Measurements from ENCODE around the gene FKBP11.

Gene FKBP11

DNA sequence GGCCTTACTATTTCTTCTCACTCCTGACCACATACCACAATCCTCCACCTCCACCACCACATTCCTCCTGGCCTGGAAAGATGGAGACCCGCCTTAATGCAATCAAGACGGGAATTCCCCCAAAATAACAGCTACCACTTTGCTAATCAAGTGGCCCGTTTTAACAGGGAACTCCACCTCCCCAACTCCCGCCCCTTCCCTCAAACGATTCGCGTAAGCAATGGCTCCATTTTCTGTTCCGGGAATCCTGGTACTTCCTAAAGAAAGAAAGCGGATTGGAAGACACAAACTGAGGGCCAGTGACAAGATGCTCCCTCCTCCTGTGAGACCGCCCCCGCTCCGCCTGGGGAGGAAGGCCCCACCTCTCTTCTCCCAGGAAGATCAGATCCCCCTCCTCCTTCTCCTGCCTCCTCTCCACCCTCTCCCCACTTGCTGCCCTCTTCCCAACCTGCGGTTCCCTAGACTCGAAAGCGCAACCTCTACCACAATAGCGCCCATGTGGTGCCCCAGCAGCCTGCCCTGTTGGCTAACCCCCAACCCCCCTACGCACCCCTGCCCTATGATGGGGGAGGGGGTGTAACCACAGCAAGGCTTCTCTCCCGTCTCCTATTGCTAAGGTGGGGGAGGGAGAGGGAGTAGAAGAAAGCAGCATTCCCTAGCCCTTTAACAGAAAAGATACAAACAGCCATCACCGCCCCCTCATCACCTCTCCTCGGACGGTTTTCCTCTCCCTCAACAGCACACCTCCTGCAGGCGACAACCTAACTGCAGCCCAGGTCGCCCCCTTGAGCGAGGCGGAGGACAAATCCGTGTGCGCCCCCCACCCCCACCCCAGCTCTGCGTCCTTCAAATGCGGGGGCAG, 31.2 kb upstream of the FKBP11 start:
- in situ Hi-C loops (cut with MboI; ENCODE audit: low sequenced_read_pairs): no loop called here

DNA sequence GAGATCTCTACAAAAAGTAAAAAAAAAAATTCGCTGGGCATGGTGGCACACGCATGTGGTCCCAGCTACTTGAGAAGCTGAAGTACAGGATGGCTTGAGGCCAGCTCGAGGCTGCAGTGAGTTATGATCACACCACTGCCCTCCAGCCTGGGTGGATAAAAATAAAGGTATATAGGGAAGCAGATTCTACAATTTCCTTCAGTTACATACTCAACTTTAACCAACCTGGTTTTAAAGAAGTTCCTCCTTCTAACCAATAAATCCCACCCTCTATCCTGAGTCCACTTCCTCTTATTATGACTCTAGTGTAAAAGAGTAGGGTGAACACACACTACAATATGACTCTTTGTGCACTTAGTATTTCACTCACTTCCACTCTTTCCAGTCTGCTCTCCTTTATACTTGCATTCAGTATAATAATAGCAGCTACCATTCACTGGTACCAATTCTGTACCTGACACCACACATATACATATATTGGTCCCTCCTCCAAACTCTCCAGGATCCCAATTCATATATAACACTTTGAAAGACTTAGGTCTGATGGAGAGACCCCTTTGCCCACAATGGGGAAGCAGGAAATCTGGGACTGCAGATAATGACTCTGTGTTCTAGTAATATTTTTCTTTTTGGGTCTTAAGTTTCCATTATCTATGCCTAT, 29.7 kb upstream of the FKBP11 start:
- in situ Hi-C loops (cut with MboI; ENCODE audit: low sequenced_read_pairs): no loop called here

DNA sequence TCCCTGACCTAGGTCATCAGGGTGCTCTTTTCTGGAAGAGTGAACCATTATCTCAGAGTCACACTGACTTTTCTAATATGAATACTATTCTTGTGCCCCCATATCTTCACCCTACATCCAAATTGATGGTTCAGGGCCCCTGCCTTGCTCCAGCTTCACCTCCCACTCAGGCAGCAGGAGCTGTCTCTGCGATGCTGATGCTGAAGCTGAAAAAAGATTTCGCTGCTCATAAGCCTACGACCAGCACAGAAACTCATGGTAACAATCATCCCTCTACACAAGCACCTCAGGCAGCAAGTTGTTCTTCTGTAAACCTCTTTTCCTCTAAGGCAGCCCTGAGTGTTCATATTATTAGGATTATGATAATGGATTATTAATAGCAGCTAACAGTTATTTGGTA, 28.8 kb upstream of the FKBP11 start:
- in situ Hi-C loops (cut with MboI; ENCODE audit: low sequenced_read_pairs): no loop called here

DNA sequence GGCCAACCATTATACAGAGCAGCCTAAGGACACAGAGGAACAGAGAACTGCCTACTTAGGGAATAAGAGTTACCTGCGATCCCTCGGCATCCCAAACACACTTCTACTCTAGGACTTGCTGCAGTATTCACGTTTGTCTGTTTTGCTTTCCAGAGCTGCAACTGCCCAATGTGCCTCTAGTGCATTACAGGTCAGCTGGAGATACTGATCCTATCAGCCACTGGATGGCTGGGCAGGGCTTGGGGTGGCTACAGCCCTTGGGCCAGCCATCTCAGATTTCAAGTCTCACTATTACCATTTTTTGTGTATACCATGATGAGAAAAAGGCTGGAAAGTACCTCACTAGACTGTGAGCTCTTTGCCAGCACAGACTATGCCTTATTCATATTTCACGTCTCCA, 27.4 kb upstream of the FKBP11 start:
- in situ Hi-C loops (cut with MboI; ENCODE audit: low sequenced_read_pairs): no loop called here

DNA sequence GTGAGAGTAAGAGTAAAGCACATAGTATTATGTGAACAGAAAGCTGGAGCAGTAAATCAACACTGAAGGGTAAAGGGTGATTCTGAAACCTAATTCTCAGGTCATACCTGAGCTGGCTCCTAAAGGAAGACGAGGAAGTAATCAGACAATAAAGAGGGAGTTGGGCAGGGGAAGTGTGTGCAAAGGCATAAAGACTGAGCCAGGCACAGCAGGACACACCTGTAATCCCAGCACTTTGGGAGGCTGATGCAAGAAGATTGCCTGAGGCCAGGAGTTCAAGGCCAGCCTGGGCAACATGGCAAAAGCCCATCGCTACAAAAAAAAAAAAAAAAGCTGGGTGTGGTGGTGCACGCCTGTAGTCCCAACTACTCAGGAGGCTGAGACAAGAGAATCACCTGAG, 22.4 kb upstream of the FKBP11 start:
- in situ Hi-C loops (cut with MboI; ENCODE audit: low sequenced_read_pairs): no loop called here

DNA sequence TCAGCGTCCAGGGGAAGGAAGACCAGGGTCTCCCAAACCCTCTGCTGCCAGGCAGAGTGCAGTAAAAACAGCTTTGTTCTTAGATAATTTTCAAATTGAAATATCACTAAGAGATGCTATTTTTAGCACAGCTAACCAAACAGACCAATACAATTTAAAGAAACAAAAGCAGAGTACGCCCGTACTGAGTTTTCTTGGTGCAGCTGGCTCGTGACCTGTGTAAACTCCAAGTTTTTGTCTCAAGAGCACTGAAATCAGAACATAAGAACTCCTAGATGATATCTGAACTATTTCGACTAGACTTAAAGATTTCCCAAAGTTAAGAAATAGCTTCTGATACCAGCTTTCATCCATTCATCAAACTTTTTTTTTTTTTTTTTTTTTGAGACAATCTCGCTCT, 21.7 kb upstream of the FKBP11 start:
- in situ Hi-C loops (cut with MboI; ENCODE audit: low sequenced_read_pairs): no loop called here

DNA sequence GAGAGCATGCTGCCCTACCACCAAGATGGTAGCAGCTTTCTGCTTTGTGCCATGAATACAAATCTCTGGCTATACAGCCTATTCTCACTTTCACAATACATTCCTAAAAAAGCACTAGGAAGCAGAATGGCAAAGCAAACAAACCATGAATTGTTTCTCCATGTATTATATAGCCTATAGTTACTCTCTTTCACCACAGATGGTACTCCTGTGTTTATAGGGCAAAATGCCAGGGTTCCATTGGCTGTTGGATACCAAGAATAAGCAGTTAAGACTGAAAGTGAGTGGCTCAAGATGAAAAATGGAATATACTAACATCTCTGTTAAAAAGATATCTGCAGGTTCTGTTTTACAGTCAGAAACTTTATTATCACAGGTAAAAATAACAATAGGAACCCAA, 20.9 kb upstream of the FKBP11 start:
- in situ Hi-C loops (cut with MboI; ENCODE audit: low sequenced_read_pairs): no loop called here

DNA sequence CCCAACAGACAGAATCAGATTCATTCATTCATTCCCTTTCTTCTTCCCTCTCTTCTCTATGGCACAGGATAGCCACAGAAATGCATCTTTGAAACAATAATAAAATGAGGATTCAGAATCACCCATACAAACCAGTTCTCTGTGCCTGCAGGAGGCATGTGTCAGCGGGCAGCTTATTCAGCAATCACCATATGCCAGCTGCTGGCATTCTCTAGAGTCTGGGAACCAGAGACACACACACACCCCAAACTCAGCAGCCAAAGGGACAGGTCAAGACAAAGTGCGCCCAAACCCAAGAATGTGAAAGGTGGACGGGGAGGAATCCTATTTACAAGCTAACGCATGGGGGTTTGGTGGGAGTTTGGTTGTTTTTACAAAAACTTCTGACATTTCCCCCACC, 17.9 kb upstream of the FKBP11 start:
- in situ Hi-C loops (cut with MboI; ENCODE audit: low sequenced_read_pairs): no loop called here

DNA sequence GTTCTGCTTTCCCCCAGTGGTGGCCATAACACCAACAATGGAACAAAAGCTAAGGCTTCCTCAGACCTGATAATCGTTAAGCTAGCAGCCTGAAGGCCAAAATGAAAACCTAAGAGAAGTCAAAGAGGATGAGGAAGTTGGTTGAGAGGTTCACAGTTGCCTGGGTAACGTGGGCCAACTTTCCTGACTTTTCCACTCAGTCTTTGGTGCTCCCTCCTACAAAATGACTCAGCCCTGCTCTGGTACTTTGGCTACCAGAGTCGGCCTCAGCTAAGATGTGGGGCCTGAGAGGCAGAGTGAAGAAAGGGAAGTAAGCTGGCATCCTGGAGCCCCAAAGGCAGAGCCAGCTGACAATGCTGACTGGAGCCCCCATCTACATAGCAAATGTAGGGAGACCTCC, 14.9 kb upstream of the FKBP11 start:
- in situ Hi-C loops (cut with MboI; ENCODE audit: low sequenced_read_pairs): no loop called here

DNA sequence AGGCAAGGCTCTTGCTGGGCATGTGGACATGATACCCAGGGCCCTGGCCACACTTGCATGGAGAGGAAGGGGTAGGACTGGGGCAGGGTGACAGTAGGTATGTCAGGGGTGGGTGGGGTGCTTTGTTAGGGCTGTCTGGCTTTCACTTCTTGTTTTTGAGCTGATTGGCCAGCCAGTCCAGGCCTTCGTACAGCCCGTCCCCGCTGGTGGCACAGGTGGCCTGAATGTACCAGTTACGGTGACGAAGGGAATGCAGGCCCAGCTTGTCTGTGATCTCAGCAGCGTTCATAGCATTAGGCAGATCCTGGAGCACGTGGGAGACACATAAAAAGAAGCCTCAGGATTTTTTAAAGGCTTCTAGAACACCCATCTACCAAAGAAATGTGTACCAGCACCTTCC, 13.5 kb upstream of the FKBP11 start:
- in situ Hi-C loops (cut with MboI; ENCODE audit: low sequenced_read_pairs): no loop called here

DNA sequence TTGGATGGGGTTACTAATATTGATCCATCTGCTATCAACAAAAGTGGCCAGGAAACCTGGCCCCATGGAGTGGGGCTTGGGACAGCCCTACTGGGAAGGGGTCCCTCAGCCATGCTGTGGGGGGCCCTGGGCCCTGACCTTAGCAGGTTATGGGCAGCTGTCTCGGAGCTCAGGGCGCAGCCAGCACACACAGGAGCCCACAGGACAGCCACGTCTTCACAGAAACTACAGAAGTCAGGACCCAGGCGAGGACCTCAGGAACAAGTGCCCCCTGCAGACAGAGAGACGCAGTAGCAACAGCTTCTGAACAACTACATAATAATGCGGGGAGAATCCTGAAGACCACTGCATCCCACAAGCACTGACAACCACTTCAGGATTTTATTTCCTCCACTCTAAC, 11.9 kb upstream of the FKBP11 start:
- in situ Hi-C loops (cut with MboI; ENCODE audit: low sequenced_read_pairs): no loop called here

DNA sequence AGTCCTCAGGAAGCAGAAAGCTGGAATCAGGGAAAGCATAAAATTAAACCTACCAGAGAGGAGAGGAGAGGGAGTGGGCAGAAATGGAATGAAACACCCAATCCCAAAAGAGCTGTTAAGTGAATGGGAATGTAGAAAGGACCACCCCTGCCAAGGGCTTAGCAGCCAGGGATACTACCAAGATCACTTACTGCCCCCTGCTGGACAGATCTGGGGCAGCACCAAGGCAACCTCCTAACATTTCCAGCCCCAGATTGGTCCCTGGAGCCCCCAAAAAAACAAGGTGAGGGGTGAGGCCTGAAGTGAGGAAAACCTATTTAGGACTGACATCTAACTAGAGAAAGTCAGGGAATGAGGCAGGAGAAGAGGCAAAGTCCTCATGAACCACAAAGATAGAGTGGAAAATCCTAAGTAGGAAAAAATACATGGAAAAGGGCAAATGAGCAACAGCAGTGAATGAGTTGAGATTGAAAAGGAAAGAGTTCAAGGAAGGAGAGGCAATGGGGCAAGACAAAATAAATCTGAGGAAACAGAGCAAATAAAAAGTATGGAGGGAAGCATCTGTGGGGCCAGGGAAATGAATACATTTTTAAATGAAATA, 11.2 kb upstream of the FKBP11 start:
- in situ Hi-C loops (cut with MboI; ENCODE audit: low sequenced_read_pairs): no loop called here

DNA sequence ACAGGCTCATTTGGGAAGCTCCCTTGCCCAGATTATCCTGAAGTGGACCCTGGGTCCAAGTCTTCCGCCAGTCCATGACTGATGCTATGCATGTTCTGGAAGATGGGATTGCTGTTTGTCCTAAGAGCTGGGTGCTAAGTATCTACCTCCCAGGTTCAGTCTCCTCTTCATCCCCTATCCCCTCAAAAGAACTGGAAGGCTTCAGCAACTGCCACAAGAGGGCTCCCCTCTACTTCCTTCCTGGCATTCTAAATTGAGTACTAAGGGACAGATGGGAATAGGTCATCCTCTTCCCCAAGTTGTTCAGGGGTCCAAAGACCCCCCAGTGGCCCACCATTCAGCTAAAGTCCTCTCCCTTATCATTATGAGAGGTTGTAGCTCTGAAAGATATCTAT, 9.0 kb upstream of the FKBP11 start:
- in situ Hi-C loops (cut with MboI; ENCODE audit: low sequenced_read_pairs): no loop called here

DNA sequence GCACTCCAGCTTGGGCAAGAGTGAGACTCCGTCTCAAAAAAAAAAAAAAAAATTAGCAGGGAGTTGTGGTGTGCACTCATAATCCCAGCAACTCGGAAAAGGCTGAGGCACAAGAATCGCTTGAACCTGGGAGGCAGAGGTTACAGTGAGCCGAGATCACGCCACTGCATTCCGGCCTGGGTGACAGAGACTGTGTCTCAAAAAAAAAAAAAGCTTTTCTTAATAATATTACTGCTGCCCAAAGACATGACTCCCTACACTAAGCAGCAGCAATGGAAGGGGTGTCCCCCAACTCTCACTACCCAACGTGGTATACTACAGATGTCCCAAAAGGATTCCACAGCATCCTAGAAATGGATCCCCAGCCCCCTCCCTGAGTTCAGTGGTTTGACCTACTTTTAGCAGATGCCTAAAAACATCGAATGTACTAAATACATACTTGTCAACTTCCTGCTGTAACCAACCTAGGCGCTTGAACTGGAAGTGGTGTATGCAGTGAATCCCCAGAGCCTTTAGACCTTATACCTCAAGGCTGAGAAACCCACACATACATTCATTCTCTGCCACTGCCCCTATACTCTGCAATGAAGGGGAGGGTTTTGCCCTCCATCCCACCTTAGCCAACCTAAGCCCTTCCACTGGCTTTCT, 8.5 kb upstream of the FKBP11 start:
- in situ Hi-C loops (cut with MboI; ENCODE audit: low sequenced_read_pairs): no loop called here

DNA sequence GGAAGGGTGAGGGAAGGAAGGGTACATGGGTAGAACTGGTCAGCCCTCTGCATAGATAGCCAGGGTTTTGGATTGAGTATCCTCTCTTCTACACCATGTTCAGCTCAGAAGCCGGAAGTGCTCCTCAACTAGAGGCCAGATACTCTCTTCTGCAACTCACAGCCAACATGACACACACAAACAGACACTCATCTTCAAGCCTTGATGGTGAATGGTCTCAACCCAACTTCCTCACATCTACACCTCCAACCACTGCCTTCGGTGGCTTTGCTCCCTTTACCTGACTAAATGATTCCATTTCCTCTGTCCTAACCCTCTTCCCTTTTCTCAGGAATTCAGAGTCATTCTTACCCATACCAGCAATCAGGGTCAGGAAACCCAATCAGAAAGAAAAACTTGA, 7.6 kb upstream of the FKBP11 start:
- in situ Hi-C loops (cut with MboI; ENCODE audit: low sequenced_read_pairs): no loop called here

DNA sequence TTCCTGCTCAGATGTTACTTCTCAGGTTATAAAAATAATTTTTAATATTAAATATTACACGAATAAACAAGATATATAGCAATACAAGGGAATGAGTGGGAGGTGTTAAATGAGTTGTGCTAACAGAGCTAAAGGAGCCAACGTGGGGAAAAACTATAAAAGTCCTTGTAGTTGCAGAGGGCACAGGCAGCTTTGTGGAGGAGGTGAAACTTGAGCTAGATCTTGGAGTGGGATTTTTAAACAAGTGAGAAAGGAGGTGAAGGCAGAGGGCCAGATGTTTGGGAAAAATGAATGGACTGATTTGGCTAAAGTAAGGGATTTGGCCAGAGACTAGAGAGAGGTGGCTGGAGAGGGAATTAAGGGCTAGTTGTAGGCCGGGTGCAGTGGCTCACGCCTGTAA, 5.2 kb upstream of the FKBP11 start:
- in situ Hi-C loops (cut with MboI; ENCODE audit: low sequenced_read_pairs): no loop called here

DNA sequence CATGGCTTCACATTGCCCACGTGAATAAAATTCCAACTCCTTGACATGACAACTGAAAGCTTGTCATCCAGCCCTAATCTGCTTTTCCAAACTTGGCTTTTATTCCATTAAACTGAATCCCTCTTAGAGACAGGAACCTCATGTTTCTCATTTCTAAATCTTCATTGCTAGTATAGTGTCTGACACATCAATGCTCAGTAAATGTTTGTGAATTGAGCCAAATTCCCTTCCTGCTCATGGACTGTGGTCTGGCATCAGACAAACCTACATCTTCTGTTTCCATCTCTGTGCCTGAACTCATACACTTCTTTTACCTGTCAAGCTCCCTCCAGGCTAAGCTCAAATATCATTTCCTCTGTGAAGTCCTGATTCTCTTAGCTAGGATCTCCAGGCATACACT, 4.3 kb upstream of the FKBP11 start:
- in situ Hi-C loops (cut with MboI; ENCODE audit: low sequenced_read_pairs): no loop called here

DNA sequence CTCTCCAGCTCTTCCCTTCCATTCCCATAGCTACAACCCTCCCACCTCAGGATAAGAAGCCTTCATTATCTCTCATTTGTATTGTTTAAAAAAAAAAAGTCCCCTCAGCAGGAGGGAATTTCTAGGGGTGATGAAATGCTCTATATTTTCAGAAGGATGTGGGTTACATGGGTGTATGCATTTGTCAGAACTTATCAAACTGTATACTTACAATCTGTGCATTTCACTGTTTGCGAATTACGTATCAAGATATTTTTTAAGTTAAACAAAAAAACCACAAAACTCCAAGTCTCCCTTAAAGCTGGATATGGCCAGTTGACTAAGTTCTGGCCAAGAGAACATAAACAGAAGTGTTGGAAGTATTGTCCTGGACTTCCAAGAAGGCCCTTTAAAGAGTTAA, 2.0 kb upstream of the FKBP11 start:
- in situ Hi-C loops (cut with MboI; ENCODE audit: low sequenced_read_pairs): no loop called here

DNA sequence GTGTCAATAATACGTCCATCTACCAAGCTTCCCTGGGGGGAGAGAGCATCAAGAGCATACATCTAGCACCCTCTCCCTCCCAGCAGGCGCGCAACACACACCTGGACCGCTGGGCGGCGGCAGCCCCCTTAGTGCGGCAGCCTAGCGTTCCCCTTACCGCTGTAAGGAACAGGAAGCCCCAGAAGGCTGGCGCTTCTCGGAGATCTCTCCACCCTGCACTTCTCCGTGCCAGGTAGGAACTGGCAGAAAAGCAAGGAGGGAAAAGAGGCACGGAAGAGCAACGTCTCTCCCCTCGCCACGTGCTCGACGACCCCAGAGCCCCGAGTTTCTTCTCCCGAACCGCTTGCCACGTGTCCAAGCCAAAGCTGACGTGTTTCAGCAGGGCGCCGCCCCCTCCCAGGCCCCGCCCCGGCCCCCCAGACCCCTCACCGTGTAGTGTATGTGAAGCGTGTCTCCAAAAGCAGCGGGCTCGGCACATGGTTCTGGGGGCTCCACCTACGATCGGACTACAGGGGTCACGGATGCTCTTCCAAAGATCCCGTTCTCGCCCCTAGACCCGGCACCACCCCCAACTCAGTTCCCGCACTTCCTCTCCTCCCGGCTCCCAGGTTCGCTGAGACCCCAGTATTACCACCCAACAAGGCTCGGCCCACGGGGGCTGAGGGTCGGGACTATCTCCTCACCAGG, 532 bp downstream of the FKBP11 start:
- in situ Hi-C loops (cut with MboI; ENCODE audit: low sequenced_read_pairs): no loop called here

DNA sequence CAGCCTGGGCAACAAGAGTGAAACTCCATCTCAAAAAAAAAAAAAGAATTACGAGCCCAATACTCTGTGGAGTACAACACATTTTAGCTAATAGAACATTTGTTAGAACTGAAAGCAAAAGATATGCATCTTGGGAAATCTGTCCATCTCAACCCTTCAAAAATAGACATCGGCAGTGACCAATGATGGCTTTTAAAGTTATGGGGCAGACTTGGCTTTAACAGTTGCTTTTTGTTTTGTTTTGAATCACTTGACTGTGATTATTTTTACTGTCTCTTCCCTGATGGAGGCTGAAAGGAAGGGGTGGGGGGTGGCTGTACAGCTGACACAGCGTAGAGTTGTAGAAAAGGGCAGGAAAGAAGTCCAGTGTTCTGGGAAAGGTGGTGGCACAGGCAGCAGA, 2.2 kb downstream of the FKBP11 start:
- in situ Hi-C loops (cut with MboI; ENCODE audit: low sequenced_read_pairs): no loop called here

DNA sequence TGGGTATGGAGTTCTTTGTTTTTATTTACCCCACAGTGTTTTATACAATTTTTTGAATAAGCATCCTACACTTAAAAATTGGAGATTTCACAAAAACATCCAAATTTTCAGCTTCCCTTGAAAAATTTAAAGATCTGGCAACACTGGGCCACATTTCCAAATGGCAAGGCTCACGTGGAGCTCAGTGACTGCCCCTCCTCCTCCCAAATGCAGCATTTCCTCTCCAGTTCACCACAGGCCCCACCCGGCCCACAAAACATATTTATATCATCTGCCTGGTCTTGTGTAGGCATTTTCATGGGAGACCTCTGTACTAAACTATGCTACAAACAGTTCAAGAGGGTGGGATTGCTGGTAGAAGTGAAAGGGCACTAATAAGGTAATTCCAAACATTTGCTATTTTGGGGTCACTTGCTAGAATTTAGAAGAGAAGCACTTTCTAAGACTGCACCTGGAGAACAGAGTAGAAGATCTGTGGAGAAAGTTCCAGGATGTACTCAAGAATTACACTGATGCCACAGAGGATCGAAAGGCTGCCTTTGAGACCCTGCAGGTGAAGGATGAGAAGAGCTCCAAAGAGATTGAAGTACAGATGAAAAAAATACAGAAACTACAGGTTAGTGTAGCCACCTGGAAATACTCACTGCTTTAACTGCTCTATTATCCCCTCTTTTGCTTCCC, 7.3 kb downstream of the FKBP11 start:
- in situ Hi-C loops (cut with MboI; ENCODE audit: low sequenced_read_pairs): no loop called here
